Measurements from ENCODE around the gene SLC18B1. TPM values are rescaled to one million over a fixed set of nuclear protein-coding genes. Genes with fewer than 3 reads are reported as not detected.

SLC18B1 gene
- total and polyA plus RNA-seq, 2 of the 13 experiments (the other 11 are each of a cell fraction or from before 2014, with no cell fraction given) = 11.4 to 13.8 TPM

- TF ChIP-seq ATF2 (CRISPR knock-in tag; IDR thresholded peaks at IDR 0.05) (no peak), RARG (CRISPR knock-in tag; IDR thresholded peaks at IDR 0.05; ENCODE audit: low read depth) (no peak), HHEX (CRISPR knock-in tag; IDR thresholded peaks at IDR 0.05) (0 out of 2 replicates have a peak, but pooled peaks have one; percentile 15), ZNF136 (CRISPR knock-in tag; IDR thresholded peaks at IDR 0.05; ENCODE audit: low read depth) (no peak), ZNF446 (CRISPR knock-in tag; IDR thresholded peaks at IDR 0.05) (no peak), NFATC3 (CRISPR knock-in tag; IDR thresholded peaks at IDR 0.05) (no peak), ARNT2 (CRISPR knock-in tag; IDR thresholded peaks at IDR 0.05; ENCODE audit: low read depth) (peak; percentile 48; the same call in 1 of the 2 replicates), CTCF (CRISPR knock-in tag; IDR thresholded peaks at IDR 0.05) (0 out of 2 replicates have a peak, but pooled peaks have one; percentile 17), HDAC2 (CRISPR knock-in tag; IDR thresholded peaks at IDR 0.05) (0 out of 2 replicates have a peak, but pooled peaks have one; percentile 35), TP53 (CRISPR knock-in tag; conservative IDR thresholded peaks at IDR 0.05) (no peak), NFE2L2 (IDR thresholded peaks at IDR 0.05; ENCODE audit: low read length) (no peak), ZBTB25 (CRISPR knock-in tag; IDR thresholded peaks at IDR 0.05) (no peak; the same call in 1 of the 2 replicates), RBFOX2 (IDR thresholded peaks at IDR 0.05; ENCODE audit: low read depth, low read length) (peak; percentile 80), THAP11 (CRISPR knock-in tag; IDR thresholded peaks at IDR 0.05) (0 out of 2 replicates have a peak, but pooled peaks have one; percentile 15), ISL2 (CRISPR knock-in tag; IDR thresholded peaks at IDR 0.05) (peak; percentile 34; the same call in 1 of the 2 replicates)
- TF ChIP-seq, protein P1, sequence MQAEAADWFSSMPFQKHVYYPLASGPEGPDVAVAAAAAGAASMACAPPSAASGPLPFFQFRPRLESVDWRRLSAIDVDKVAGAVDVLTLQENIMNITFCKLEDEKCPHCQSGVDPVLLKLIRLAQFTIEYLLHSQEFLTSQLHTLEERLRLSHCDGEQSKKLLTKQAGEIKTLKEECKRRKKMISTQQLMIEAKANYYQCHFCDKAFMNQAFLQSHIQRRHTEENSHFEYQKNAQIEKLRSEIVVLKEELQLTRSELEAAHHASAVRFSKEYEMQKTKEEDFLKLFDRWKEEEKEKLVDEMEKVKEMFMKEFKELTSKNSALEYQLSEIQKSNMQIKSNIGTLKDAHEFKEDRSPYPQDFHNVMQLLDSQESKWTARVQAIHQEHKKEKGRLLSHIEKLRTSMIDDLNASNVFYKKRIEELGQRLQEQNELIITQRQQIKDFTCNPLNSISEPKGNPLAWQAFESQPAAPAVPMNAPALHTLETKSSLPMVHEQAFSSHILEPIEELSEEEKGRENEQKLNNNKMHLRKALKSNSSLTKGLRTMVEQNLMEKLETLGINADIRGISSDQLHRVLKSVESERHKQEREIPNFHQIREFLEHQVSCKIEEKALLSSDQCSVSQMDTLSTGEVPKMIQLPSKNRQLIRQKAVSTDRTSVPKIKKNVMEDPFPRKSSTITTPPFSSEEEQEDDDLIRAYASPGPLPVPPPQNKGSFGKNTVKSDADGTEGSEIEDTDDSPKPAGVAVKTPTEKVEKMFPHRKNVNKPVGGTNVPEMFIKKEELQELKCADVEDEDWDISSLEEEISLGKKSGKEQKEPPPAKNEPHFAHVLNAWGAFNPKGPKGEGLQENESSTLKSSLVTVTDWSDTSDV (CRISPR knock-in tag; IDR thresholded peaks at IDR 0.05) = peak; percentile 71; the same call in 1 of the 2 replicates
- TF ChIP-seq, protein P2, sequence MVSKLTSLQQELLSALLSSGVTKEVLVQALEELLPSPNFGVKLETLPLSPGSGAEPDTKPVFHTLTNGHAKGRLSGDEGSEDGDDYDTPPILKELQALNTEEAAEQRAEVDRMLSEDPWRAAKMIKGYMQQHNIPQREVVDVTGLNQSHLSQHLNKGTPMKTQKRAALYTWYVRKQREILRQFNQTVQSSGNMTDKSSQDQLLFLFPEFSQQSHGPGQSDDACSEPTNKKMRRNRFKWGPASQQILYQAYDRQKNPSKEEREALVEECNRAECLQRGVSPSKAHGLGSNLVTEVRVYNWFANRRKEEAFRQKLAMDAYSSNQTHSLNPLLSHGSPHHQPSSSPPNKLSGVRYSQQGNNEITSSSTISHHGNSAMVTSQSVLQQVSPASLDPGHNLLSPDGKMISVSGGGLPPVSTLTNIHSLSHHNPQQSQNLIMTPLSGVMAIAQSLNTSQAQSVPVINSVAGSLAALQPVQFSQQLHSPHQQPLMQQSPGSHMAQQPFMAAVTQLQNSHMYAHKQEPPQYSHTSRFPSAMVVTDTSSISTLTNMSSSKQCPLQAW (CRISPR knock-in tag; IDR thresholded peaks at IDR 0.05) = peak; percentile 54; the same call in 1 of the 2 replicates
- TF ChIP-seq, protein P3, sequence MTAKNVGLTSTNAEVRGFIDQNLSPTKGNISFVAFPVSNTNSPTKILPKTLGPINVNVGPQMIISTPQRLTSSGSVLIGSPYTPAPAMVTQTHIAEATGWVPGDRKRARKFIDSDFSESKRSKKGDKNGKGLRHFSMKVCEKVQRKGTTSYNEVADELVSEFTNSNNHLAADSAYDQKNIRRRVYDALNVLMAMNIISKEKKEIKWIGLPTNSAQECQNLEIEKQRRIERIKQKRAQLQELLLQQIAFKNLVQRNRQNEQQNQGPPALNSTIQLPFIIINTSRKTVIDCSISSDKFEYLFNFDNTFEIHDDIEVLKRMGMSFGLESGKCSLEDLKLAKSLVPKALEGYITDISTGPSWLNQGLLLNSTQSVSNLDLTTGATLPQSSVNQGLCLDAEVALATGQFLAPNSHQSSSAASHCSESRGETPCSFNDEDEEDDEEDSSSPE (CRISPR knock-in tag; IDR thresholded peaks at IDR 0.05) = no peak
These were observed at the start of gene SLC18B1 (continued) for GRCh38 chr6:132797951-132798868.

Measured in HepG2 (cell line).